DLD1 (cell line): ENCODE measurements around the gene MTREX.

Experiments
- in situ Hi-C: cut with HindIII; loops from 2 replicates; pipeline ENCODE4 v1.10.0; 2017; ENCODE audit warnings: low sequenced_read_pairs

Gene MTREX

DNA sequence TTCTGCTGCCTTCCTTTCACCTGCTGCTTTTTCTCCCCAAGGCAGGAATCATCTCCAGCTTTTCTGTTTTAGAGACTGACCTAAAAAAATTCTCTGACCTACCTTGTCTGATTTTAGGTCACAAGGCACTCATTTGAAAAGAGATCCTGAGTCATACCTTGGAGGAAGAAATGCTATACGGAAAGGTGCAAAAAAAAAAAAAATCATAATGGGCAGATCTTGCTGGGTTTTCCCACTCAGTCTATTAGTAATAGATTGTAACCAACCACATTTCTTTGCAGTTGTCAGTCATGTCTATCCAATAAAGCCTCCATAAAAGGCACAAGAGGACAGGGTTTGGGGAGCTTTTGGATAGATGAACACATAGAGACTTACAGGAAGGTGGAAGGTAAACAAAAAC lies 70.0 kb downstream of the MTREX start:
- in situ Hi-C loops: no loop called here

DNA sequence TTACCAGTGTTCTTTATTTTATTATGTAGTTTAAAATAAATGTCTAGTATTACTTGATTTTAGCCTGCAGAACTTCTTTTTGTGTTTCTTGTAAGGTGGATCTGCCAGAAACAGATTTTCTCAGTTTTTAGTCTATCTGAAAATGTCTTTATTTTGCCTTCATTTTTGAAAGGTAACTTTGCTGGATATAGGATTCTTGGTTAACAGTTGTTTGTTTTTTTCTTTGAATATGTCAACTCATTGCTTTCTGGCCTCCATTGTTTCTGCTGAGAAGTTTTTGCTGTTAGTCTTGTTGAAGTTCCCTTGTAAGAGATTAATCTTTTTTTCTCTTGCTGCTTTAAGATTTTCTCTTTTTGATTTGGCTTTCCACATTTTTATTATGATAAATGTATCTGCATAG lies 75.5 kb downstream of the MTREX start:
- in situ Hi-C loops: no loop called here

DNA sequence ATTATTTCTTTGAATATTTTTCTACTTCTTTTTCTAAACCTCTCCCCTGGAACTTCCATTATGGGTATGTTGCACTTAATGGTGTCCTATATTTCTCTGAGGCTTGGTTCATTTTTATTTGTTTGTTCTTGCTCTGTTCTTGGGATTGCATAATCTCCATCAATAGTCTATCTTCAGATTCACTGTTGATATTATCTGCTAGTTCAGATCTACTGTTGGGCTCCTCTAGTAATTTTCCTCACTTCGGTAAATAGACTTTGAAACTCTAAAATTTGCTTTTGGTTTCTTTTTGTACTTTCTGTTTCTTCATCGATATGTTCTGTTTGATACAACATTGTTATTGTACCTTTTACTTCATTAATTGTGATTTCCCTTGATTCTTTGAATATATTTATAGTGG lies 76.3 kb downstream of the MTREX start:
- in situ Hi-C loops: no loop called here

DNA sequence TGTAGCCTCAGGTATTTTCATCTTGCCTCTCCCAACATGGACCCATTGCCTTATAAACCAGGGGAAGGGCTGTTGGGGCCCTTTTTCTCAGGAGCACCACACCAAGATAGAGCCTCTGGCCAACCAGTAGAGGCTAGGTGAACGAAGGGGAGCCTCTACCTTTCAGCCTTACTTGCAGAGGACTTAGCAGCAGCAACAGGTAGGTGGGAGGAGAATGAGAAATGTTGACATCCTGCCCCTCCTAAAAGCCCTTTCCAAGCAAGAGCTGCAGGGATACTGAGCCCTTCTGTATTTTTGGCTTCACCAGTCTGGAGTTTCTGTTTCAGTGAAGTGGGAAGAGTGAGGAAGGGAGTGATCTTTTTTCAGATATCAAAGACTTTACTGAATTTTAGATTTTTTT lies 77.4 kb downstream of the MTREX start:
- in situ Hi-C loops: no loop called here

DNA sequence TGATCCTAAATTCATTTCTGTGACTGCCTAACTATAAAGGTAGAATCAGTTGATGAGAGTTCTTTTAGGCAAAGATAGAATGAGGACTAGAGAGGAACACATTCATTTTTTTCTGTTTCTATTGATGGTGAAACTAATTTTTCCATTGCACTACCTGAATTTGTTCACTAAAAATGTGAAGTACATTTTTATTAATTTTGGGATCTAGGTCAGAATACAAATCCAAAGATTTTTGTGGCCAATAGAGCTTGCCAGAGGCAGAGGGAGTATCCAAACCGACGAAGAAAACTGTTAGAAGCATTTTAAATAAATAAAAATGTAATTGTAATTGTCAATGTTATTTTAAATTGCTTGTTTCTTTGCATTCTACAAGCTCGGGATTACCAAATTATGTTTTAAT lies 78.1 kb downstream of the MTREX start:
- in situ Hi-C loops: no loop called here

DNA sequence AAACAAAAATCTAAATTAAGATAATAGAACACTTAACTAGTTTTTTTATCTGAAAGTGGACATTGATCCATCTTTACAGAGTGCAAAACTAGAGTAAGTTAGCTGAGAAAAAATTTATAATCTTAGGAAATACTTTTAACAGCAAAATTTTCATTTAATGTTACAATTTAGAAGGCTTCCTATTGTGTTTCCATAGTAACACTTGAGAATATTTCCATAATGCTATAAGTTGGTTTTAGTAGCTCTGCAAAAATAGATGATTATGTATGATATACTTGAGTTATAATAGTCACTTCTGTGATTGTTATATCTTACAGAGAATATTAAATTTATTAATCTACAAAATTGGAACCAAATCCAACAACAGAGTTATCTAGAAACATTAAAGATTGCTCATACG lies 78.6 kb downstream of the MTREX start:
- in situ Hi-C loops: no loop called here

DNA sequence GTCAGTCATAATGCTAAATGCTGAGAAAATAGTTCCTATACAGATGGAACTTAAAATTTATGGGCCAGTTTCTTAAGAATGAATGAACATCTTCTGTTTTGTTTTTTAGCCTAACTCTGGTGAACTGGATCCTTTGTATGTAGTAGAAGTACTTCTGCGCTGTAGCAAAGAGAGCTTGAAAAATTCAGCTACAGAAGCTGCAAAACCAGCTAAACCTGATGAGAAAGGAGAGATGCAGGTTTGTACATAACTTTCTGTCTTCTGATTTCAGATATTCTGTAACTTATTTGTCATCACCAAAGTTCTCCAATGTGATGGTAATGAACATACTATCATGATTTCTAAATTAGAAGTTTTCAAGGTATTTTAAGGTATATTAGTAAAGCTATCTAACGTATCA lies 80.1 kb downstream of the MTREX start:
- in situ Hi-C loops: no loop called here

DNA sequence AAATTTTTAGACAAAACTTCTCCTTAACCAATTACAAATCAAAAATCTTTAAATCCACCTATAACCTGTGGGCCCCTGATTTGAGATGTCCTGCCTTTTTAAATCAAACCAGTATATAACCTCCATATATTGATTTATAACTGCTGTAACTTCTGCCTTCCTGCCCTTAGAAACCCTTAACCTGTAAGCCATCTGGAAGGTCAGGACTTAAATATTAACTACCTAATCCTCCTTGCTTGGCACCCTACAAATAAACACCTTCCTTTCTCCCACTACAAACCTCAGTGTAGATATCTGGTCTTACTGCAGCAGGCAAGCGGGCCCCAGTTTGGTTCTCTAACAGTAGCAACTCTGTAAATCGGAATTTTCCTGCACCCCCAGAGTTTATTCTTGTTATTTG lies 83.9 kb downstream of the MTREX start:
- in situ Hi-C loops: no loop called here

DNA sequence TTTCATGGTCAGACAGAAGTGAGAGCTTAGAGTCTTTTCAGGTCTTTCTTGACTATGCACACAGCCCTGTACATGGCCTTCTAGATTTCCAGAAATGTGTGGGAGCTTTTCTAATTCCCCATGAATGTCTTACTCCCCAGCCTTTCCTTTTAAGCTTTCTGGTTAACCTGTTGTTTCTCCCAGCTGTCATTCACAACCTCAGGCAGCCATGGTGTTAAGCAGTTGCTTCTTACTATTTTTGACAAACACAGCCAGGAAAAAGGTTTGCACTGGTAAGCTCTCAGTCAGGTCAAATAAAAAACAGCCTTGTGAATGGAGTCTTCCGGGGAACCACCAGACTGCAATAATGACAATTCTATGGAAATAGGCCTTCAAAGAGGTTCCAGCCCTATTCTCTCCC lies 84.9 kb downstream of the MTREX start:
- in situ Hi-C loops: no loop called here

DNA sequence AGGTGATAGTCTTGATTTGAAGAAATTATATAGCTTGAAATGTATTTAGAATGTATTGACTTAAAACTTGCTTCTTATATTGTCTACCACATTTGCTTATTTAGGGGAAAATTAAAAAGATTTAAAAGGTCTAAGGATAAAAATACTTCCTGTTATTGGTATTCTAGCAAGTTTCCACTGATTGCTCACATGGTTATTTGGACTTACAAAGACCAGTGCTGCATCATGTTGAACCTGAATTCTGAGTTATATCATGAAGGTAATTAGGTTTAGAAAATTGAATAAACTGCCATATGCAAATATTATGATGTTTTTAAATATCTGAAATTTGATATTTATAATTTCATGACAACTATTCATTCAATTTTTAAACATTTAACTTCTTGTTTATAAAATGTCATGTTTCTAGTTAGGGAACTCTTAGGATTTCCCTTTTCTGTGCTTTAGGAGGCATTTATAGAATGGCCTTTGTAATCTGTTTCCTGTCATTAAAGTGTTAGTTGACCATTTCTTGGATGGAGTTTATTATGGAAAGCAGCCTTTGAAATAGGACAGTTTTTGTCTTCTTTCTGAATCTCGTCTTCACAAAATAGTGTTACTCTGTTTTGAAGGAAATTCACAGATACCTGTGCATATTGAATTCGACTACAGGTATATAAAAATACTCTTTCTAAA lies 85.8 kb downstream of the MTREX start:
- in situ Hi-C loops: no loop called here

DNA sequence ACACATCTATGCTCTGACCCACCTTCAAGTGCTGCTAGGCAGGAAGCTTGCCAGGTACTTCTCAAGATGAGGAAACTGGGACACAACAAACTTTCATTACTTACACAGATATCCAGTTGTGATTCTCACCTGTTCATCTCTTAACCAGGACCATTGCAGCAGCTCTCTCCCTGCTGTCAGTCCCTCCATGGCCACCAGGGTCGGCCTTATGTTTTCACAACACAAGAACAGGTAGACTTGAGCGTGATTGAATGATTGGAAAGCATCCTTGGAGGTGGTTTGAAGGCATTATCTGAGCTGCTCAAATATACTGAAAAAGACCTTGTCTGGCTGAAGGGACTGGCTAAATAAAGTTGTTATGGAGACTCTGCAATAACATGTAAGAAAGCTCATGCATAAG lies 94.4 kb downstream of the MTREX start:
- in situ Hi-C loops: no loop called here

DNA sequence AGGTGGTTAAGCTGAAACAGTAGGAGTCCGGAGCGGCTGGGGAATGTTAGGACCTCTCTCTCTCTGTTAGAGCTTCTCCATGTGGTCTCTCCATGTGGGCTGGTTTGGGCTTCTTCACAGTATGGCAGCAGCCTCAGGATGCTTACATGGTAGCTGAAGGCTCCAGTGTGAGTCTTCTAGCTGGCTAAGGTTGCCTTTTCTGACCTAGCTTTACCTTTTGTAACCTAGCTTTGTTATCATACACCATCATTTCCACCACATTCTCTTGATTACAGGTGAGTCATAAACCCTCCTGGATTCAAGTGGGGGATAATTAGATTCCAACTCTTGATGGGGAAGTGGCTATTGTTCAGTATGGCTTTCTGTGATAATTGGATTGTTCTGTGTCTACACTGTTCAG lies 98.5 kb downstream of the MTREX start:
- in situ Hi-C loops: no loop called here

DNA sequence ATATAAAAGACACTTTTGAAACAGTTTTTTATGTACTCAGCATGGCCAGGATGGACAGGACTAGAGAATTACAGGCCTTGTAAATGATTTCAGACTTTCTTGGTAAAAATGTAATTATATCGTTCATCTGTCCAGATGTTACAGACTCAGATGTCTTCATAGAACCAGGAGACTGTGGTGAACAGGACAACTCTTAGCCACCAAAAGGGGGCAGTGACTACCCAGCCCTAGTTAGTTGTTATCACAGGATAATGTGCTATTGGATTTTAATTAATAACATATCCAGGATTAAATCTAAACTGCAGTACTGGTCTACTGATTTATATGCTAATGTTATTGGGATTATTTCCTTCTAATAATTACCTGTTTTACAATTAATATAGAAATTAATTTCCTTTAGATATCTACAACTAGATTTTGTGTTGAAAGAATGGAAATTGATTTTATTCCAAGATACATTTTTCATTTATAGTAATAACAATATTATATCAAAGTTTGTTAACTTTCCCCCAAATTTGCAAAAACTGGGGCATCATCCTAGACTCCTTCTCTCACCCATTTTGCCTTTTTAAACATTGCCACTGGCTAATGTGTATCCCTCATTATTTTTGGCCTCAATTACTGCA lies 99.4 kb downstream of the MTREX start:
- in situ Hi-C loops: no loop called here

DNA sequence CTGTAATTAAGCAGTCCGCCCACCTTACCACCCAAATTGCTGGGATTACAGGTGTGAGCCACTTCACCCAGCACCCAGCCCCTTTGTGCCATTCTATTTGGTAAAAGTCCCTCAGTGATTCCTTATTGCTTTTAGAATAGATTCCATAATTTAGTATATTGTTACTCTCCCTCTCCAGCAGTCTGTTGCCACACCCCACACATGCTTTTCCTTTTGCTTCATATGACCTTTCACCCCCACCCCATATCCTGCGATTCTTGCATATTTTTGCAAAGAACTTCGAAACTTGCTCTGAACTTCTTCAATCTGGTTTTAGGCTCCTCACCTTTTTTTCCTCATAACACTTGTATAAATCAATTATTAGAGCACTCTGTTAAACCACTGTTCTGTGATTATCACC lies 100.2 kb downstream of the MTREX start:
- in situ Hi-C loops: no loop called here

DNA sequence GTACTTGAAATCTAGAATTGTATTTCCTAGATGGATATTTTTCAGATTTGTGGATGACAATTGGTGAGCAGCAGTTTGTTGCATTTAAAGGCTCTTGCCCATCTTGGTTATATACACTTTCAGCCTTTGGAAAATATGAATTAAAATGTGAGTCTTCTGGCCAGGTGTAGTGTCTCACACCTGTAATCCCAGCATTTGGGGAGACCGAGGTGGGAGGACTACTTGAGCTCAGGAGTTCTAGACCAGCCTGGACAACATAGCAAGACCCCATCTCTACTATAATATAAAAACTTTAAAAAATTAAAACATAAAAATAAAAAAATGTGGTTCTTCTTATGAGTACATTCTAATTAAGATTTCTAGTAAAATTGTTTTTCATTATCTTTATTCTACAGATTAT lies 102.0 kb downstream of the MTREX start:
- in situ Hi-C loops: no loop called here

DNA sequence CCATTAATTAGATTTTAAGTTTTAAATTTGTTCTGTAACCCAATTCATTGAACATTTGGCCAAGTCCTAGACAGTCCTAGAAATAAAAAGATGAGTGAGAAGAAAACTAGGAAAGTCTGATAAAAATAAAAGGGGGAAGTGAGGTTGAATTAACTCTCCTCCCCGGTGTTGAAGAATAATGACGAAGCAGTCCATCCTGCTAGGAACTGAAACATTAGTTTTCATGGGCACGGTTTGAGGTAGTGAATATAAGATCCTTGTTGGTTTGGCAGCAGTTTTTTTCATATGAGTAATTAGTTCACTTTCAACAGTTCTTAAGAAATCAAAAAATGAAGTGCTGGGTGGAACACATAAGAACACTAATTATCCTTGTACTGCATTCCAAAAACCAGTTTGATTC lies 103.1 kb downstream of the MTREX start:
- in situ Hi-C loops: no loop called here

DNA sequence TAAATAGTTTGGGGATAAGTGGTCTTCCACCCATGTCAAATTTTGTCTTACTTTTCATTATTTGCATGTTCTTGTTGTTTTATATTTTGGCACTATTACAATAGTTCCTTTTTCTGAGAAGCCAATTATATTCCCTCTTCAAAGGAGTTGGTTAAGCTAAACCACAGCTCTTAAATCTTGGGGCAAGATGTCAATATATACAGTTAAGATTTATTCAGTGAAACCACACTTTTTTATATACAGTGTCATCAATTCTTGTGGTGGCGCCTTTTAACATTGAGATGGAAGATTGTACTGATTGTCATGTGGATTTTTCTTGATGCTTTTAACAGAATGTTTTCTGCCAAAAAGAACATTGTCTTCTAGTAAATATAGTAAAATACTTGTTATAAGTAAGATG lies 104.1 kb downstream of the MTREX start:
- in situ Hi-C loops: no loop called here

DNA sequence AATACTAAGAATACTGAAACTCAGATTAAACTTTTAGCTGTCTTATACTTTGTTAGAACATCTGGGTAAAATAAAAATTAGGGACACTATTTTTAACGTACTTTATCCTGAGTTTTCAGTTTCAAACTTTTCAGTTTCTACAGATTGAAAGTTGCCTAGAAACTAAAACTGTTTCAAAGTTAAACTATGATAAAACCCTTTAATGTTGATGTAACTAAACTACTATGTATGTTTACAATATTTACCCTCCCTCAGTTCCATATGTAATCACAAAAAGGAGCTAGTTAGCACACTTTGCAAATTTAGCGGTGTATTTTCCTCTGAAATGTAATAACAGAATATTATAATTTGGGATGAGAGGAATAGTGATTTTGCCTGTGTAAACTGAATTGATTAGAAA lies 105.9 kb downstream of the MTREX start:
- in situ Hi-C loops: no loop called here

DNA sequence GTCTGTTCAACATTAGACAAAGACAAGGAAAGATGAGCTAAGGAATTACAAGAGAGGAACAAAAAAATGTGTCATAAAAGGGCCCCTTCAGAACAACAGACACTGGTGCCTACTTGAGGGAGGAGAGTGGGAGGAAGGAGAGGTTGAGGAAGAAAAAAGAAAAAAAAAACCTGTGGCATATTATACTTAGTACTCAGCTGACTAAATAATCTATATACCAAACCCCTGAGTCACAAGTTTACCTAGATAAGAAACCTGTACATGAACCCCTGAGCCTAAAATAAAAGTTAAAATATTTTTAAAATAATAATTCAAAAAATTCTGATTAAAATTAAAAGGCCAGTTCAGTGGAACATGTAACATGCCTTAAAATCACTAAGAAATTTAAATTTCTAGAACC lies 107.3 kb downstream of the MTREX start:
- in situ Hi-C loops: no loop called here

DNA sequence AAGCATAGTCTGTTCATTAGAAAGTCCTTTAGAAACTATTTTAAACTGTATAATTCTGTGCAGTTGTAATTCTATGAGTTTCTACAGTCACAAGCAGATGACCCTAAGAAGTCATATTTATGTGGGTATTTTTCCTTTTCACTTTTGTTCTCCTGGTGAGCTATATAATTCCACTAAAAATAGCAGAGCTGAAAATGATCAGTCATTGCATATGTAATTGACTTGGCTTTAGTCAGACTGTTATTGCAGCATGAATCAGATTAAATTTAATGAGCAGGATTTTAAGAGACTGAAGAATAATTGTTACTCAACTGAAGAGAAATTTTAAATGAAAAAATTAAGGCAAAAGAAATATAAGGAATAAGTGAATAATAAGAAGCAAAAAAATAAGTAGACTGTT lies 108.5 kb downstream of the MTREX start:
- in situ Hi-C loops: no loop called here

DNA sequence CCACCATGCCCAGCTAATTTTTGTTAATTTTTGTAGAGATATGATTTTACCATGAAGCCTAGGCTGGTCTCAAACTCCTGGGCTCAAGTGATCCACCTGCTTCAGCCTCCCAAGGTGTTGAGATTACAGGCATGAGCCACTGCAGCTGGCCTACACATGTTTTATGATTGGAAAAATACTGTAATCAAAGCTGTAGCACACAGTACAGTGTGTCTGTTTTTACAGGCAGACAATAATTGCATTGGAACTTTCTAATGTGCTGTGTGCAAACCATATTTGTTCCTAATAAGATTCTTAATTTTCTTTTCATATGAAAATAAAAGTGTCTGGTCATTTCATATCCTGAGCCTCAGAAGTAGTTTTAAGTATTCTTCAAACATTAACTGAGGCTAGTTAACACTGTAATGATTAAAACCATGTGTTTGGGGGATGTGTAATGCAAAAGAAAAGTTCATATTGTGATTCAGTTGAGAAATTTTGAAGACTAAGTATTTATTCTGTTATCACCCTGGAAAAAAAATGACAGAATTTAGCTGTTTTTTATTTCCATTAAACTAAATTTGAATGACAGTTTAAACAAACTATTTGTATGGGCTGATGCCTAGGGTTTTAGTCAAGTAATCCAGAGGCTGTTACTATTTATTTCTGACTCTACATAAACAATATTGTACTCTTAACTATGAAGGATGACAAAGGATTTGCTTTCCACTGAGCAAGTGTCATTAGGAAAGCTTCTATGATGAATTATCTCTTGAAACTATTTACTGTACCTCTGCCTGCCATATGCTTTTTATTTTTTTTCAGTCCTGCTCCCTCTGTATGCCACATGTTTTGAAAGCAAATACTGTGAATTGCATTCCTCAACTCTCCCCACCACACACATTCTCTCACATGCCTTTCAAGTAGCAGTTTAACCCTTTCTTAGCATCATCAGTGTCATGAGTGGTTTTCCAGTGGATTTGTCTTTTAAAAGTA lies 111.5 kb downstream of the MTREX start:
- in situ Hi-C loops: no loop called here

DNA sequence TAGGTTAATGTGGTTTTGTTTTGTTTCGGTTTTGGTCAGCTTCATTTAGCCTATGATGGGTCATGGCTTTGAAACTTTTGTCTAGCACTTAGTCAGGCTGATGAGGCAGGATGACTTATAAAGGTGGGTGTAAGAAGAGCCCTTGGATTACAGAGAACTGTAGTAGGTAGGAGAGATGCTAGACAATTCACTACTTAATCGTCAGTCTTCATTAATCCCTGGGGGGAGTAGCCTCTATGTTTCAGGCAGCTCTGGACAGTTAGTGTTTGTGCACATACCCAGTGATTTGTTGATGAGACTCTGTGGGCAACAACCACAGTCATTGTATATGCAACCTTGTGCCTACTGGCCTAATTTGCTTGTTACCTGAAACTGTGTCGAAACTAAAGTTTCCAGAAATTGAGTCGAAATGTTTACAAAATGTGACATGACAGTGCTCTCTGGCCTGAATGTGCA lies 113.3 kb downstream of the MTREX start:
- in situ Hi-C loops: no loop called here
